ENCODE data around the gene RHBDL2. TPM values are rescaled to one million over a fixed set of nuclear protein-coding genes. Genes with fewer than 3 reads are reported as not detected.
A peak's percentile ranks its signal among the peaks of the same experiment; 100 is the strongest.

RHBDL2 gene
- total RNA-seq, 1 experiment from 2014 or later, result 0.59 TPM

- Histone ChIP-seq H3K9me3 (no peaks in the 10 kb centered on the region), H3K36me3 (no peaks in the 10 kb centered on the region), H3K4me3 (no peak overlapping the region), H3K27me3 (no peaks in the 10 kb centered on the region)
- DNase-seq, result no peak
Observed at GRCh38 chr1:38905985-38906384, 35.6 kb downstream of the RHBDL2 start.

GRCh38 chr1:38899560-38899959 lies 42.1 kb downstream of the RHBDL2 start:
- Histone ChIP-seq H3K27me3 (no peaks in the 10 kb centered on the region), H3K9me3 (no peaks in the 10 kb centered on the region), H3K4me3 (no peak overlapping the region)

DNA sequence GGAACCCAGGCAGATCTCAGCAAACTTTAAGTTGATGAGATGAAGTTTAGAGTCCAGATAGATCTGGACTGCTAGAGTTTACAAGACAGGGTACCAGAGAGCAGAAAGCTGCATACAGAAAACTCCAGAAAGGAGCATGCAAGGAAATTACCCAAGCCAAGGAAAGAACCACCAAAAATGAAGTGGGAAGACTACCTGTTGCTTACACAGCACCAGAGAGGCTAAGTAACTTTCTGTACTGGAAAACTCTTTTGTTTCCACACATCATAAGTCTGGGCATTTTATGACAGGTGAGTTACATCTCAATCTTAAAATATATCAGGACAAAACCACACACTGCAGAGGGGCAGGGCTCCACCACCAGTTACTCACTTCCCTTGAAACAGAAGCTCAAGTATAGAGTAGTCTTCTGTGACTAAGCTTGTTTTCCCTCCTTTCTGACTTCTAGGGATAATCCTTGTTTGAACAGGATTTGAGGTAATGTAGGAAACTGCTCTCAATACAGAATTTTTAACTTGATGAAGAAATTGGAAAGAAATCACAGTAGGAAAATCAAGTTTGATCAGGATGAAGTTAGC lies 42.9 kb downstream of the RHBDL2 start:
- H3K9me3 ChIP-seq, result no peaks in the 10 kb centered on the region
- DNase-seq, result no peak

More at GRCh38 chr1:38899560-38899959, 42.1 kb downstream of the RHBDL2 start:
- no peak for DNase-seq
- H3K36me3 ChIP-seq, result no peaks in the 10 kb centered on the region

DNA sequence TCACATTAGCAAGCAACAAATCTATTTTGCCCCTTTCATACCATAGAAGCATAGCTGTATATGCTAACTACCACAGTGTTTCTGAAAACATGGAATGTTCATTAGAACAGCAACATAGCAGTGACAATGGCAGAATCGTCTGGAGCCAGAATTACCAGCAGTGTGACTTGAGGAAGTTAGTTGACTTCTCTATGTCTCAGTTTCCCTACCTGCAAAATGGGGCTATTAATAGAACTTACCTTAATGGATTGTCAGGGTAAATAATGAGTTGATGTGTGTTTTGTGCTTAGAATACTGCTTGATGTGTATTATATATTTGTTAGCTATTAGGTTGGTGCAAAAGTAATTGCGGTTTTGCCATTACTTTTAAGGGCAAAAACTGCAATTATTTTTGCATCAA lies 45.5 kb downstream of the RHBDL2 start:
- Histone ChIP-seq H3K9me3 (no peaks in the 10 kb centered on the region), H3K4me3 (no peak overlapping the region), H3K27me3 (no peaks in the 10 kb centered on the region), H3K36me3 (no peaks in the 10 kb centered on the region)
- DNase-seq, result no peak

More for the DNA sequence above, 42.9 kb downstream of the RHBDL2 start:
- Histone ChIP-seq H3K27me3 (no peaks in the 10 kb centered on the region), H3K36me3 (no peaks in the 10 kb centered on the region), H3K4me3 (no peak overlapping the region)

DNA sequence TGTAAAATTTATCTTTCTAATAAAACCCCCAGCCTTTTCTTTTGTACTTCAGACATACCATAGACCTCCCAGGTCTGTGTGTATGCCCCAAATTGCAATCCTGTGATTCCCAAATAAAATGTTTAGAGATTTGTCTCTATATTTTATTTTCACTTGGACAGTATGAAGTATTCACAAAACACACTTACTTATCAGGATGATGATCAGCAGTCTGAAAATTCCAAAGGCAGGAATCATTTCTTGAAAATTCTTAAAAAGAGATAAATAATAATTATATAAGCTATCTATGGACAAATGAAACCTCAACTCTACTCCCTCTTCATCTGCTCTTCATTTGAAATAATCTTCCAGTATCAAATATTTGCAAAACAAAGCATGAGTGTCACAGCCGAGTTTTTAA lies 48.7 kb downstream of the RHBDL2 start:
- H3K27me3 ChIP-seq, result no peaks in the 10 kb centered on the region
- H3K4me3 ChIP-seq, result no peak overlapping the region
- no peaks in the 10 kb centered on the region for H3K9me3 ChIP-seq
- H3K36me3 ChIP-seq, result no peaks in the 10 kb centered on the region
- DNase-seq, result no peak

- Histone ChIP-seq H3K36me3 (no peaks in the 10 kb centered on the region), H3K27me3 (no peaks in the 10 kb centered on the region), H3K4me3 (no peak overlapping the region), H3K9me3 (no peaks in the 10 kb centered on the region)
- DNase-seq, result no peak
Observed at GRCh38 chr1:38891753-38892152, 49.9 kb downstream of the RHBDL2 start.

- Histone ChIP-seq H3K9me3 (no peaks in the 10 kb centered on the region), H3K36me3 (no peaks in the 10 kb centered on the region), H3K4me3 (no peak overlapping the region), H3K27me3 (no peaks in the 10 kb centered on the region)
- DNase-seq, result no peak
Observed at GRCh38 chr1:38889589-38889988, 52.0 kb downstream of the RHBDL2 start.

DNA sequence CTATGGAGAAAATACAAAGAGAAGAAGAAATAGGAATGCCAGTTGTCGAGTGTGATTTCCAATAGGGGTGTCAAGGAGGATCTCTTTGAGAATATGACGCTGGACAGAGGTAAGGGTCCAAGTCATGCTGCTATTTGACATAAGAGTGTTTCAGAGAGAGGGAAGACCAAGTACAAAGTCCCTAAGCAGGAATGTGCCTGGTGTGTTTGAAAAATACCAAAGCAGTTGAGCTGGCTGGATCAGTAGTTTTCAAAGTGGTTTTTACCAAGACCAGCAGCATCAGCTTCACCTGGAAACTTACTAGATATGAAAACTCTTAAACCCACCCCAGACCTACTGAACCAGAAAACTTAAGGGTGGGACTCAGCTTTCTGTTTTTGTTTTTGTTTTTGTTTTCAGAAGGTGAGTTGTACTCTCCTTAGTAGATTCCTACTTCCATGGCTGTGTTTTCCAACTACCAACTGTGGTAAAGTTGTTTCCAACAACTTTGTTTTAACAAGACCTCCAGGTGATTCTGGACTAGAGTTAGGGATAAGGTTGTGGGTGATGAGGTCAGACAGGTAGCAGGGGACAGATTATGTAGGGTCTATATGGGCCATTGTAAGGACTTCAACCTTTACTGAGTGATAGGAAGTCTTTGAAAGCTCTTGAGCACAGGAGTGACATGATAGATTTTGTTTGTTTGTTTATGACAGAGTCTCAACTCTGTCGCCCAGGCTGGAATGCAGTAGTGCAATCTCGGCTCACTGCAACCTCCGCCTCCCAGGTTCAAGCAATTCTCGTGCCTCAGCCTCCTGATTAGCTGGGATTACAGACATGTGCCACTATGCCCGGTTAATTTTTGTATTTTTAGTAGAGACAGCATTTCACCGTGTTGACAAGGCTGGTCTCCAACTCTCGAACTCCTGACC lies 53.0 kb downstream of the RHBDL2 start:
- Histone ChIP-seq H3K27me3 (no peaks in the 10 kb centered on the region), H3K36me3 (no peaks in the 10 kb centered on the region), H3K9me3 (no peaks in the 10 kb centered on the region), H3K4me3 (no peak overlapping the region)
- no peak for DNase-seq

DNA sequence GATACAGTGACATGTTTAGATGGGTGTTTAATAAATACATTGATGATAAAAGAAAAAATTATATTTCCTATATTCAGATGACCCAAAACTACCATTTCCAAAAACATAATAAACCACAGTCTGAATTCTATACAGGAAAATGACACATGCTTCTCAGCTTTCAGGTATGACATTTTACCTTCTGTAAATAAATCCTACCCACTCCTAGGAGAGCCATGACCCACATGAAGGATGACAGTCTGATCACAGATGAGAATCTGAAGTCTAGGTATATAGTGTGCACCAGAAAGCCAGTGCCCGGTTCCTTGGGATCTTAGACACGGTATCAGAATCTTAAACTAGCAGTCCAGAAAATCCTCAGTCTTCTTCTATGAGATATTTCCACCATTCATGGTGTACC lies 56.5 kb downstream of the RHBDL2 start:
- no peak for DNase-seq

DNA sequence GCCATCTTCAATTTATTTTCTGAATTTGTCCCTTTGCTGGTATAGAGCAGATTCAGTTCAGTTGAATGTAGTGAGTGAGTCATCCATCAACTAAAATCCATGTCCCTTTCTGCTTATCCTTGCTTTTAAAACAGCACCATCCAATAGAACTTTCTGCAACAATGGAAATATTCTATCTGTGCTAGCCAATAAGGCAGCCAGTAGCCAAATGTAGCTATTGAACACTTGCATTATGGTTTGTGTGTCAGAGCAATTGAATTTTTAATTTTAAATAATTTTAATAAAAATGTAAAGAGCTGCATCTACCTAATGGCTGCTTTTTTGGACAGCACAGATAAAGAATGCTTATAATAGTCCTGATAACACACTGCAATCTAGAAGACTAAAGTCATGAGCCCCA lies 60.1 kb downstream of the RHBDL2 start, which contains the start of gene GJA9:
TSS of gene GJA9 (minus strand) at position 101 of the 400 bp plus-strand sequence. CDS start 5,489 bp downstream, outside the sequence.
- H3K36me3 ChIP-seq, result no peaks in the 10 kb centered on the region
- no peaks in the 10 kb centered on the region for H3K9me3 ChIP-seq
- H3K4me3 ChIP-seq, result no peak within 1 kb of the TSS
- DNase-seq, result no peak
- no peaks in the 10 kb centered on the region for H3K27me3 ChIP-seq

More for the DNA sequence above, 56.5 kb downstream of the RHBDL2 start:
- Histone ChIP-seq H3K9me3 (no peaks in the 10 kb centered on the region), H3K36me3 (no peaks in the 10 kb centered on the region), H3K4me3 (no peak overlapping the region), H3K27me3 (no peaks in the 10 kb centered on the region)

DNA sequence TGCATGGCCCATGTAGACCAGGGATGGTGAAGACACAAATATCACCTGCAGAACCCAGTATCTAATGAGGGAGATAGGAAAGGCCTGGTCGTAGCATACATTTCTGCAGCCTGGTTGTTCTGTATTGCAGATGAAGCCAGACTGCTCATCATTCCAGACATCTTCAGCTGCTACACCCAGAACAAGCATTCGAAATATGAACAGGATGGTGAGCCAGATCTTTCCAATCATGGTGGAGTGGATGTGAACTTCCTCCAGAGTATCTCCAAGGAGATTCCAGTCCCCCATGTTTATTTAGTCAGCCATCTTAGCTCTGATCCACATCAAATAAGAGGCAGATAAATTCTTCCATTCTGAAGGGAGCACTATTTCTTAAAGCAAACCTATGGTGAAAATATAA lies 65.8 kb downstream of the RHBDL2 start:
- DNase-seq, result no peak
- Histone ChIP-seq H3K4me3 (no peak overlapping the region), H3K27me3 (no peaks in the 10 kb centered on the region), H3K9me3 (no peaks in the 10 kb centered on the region), H3K36me3 (no peaks in the 10 kb centered on the region)

DNA sequence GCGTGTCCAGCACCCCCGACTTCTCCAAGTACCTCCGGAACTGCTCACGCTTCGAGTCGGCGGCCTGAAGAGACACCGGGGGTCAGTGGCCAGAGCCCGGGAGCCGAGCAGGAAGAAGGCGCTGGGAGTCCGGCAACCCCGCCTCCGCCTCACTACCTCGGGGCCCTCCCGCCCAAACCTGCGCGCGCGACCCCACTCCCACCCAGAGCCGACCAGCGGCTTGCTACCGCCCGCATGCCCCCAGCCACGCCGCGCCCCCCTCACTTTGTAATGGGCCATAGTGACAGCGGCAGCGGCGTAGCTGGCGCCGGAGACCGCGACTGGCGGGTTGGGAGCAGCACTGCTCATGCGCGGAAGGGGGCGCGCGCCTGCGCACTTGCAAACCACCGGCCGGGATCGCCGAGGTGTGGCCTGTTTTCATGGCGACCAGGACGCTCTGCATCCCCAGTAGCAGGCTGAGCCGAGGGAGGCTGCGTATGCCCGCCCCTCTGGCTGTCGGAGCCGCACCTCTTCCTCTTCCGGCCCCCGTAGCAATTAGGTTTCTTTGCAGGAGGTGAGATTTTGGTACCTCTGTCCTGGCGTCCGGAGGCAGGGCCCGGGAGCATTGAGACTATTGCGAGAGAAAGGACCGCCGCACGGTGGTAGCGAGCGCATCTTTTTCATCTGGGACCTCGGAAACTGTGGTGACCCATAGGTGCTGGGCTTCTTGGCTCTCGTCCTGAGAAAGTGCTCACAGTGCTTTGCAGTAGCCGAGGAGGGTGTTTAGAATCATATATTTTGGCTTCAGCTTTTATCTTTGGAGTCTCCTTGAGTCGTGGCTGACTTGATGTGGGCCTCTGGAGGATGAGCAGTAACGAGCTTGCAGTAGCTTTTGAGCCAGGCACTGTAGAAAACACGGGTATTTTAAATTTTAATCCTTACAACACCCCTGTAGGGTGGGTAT lies 68.3 kb downstream of the RHBDL2 start, which contains the start of gene MYCBP:
TSS of gene MYCBP (minus strand) at position 322 of the 943 bp plus-strand sequence. CDS start at position 279, 43 bp downstream.
- no peaks in the 10 kb centered on the region for H3K27me3 ChIP-seq
- H3K36me3 ChIP-seq, result no peaks in the 10 kb centered on the region
- H3K9me3 ChIP-seq, result no peaks in the 10 kb centered on the region
- DNase-seq, result peak; percentile 95
- H3K4me3 ChIP-seq, result peak within 1 kb of the TSS; percentile 73

GRCh38 chr1:38872401-38873026 lies 69.1 kb downstream of the RHBDL2 start:
- Histone ChIP-seq H3K27me3 (no peaks in the 10 kb centered on the region), H3K4me3 (peak overlapping the region; percentile 73), H3K9me3 (no peaks in the 10 kb centered on the region), H3K36me3 (no peaks in the 10 kb centered on the region)
- peak; percentile 24 for DNase-seq

DNA sequence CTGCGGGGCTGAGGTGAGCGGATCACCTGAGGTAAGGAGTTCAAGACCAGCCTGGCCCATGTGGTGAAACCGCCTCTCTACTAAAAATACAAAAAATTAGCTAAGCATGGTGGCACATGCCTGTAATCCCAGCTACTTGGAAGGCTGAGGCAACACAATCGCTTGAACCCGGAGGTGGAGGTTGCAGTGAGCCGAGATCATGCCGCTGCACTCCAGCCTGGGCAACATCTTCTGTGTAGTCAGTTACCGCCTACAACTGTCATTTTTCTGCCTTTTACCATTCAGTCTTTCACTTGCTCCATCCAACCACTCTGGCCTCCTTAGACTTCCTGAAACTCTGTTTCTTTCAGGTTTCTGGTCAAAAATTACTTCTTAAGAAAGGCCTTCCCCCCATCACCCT lies 70.6 kb downstream of the RHBDL2 start:
- no peaks in the 10 kb centered on the region for H3K27me3 ChIP-seq
- DNase-seq, result no peak

DNA sequence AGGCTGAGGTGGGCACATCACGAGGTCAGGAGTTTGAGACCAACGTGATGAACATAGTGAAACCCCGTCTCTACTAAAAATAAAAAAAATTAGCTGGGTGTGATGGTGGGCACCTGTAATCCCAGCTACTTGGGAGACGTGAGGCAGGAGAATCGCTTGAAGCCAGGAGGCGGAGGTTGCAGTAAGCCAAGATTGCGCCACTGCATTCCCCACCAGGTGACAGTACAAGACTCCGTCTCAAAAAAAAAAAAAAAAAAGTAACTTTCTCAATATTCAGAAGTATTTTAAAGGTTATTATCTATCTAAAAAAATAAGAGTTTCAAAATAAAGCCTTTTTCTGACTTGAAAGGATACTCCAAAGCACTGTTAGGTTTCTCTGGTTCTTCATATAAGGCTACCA lies 74.4 kb downstream of the RHBDL2 start:
- no peak overlapping the region for H3K4me3 ChIP-seq
- H3K9me3 ChIP-seq, result no peaks in the 10 kb centered on the region
- DNase-seq, result no peak
- no peaks in the 10 kb centered on the region for H3K27me3 ChIP-seq
- H3K36me3 ChIP-seq, result peaks cover 10% of the 10 kb centered on the region

More for the DNA sequence above, 70.6 kb downstream of the RHBDL2 start:
- no peaks in the 10 kb centered on the region for H3K9me3 ChIP-seq
- peaks cover 5% of the 10 kb centered on the region for H3K36me3 ChIP-seq
- H3K4me3 ChIP-seq, result no peak overlapping the region

GRCh38 chr1:38865112-38865715 lies 76.4 kb downstream of the RHBDL2 start:
- DNase-seq, result no peak
- Histone ChIP-seq H3K27me3 (no peaks in the 10 kb centered on the region), H3K4me3 (no peak overlapping the region), H3K9me3 (no peaks in the 10 kb centered on the region), H3K36me3 (peaks cover 13% of the 10 kb centered on the region)

All from MG63 (cell line).